ENCODE data around the gene CHRNE.

DNA sequence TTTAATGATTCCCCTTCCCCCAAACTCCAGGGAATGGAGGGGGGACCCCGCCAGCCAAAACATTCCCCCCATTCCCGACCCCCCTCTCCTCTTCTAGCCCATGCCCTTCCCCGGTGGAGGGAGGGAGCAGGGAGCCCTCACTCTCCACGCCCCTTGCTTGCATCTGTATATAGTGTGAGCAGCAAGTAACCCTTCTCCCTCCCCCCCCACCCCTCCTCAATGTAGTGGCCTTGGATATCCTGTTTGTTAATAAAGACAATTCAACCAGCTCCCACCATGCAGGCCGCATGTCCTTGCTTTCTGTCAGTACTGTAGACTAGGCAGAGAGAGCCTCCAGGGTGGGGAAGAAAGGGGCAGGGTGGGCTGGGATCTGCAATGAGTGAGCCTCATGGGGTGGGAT is 5.1 kb downstream of the CHRNE start:
- TF ChIP-seq, protein P1, sequence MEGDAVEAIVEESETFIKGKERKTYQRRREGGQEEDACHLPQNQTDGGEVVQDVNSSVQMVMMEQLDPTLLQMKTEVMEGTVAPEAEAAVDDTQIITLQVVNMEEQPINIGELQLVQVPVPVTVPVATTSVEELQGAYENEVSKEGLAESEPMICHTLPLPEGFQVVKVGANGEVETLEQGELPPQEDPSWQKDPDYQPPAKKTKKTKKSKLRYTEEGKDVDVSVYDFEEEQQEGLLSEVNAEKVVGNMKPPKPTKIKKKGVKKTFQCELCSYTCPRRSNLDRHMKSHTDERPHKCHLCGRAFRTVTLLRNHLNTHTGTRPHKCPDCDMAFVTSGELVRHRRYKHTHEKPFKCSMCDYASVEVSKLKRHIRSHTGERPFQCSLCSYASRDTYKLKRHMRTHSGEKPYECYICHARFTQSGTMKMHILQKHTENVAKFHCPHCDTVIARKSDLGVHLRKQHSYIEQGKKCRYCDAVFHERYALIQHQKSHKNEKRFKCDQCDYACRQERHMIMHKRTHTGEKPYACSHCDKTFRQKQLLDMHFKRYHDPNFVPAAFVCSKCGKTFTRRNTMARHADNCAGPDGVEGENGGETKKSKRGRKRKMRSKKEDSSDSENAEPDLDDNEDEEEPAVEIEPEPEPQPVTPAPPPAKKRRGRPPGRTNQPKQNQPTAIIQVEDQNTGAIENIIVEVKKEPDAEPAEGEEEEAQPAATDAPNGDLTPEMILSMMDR (conservative IDR thresholded peaks at IDR 0.05 in 1 of 2, IDR thresholded peaks at IDR 0.05 in 1 of 2; ENCODE audit: low read depth in 1 of 2, low read length in 2 of 2): no peak
- no peak for TF ChIP-seq EZH2 (IDR thresholded peaks at IDR 0.05; ENCODE audit: low read length, missing control alignments)

All from fibroblast of lung (primary cell).